SK-N-SH (cell line): Measurements from ENCODE around the gene IFNGR1. TPM values are rescaled to one million over a fixed set of nuclear protein-coding genes. Genes with fewer than 3 reads are reported as not detected.

Source experiments
- CTCF ChIA-PET: fragments of 300-600, 350-600 bp; formaldehyde crosslinking; extraction: SDS; loops from one replicate; lab custom pipeline; 2021; lab: Yijun Ruan, JAX
- POLR2A ChIA-PET: fragments of 350-600 bp; sonication (Branson Sonifier 250); formaldehyde crosslinking; extraction: SDS; loops from one replicate; lab custom pipeline; 2020; ENCODE audit warnings: antibody characterized with exemption, inconsistent platforms; lab: Yijun Ruan, JAX
- DNase-seq: peaks from one replicate; pipeline ENCODE4 v3.0.0; 2012
- H2AFZ ChIP-seq: fragments of 200-600 bp; sonication (generic); 2 replicates; pipeline ENCODE4 v1.8.1; 2016; ENCODE audit warnings: antibody characterized with exemption, mild to moderate bottlenecking, low read depth
- H3F3A ChIP-seq: fragments of 200-600 bp; sonication (generic); replicated peaks from 2 replicates; pipeline ENCODE3; 2016; ENCODE audit warnings: antibody characterized with exemption, mild to moderate bottlenecking; ENCODE audit not compliant: insufficient read depth
- H3K27ac ChIP-seq, 2 experiments: fragments of 200-500 bp in 1 of 2; fragments of 200-600 bp in 1 of 2; sonication (Bioruptor generic) in 1 of 2; sonication (generic), shearing (Covaris generic) in 1 of 2; 2 replicates each; pipeline versions ENCODE4 v1.5.1 to v1.6.1; 2014 to 2016; ENCODE audit warnings: low read depth in 2 of 2, inconsistent platforms in 1 of 2, low read length in 1 of 2, mild to moderate bottlenecking in 1 of 2, mixed read lengths in 1 of 2
- H3K27me3 ChIP-seq: fragments of 200-600 bp; sonication (generic), shearing (Covaris generic); 2 replicates; pipeline ENCODE4 v1.6.1; 2016; ENCODE audit warnings: mixed run types; ENCODE audit not compliant: insufficient read depth
- H3K36me3 ChIP-seq, 2 experiments: fragments of 200-500 bp in 1 of 2; fragments of 200-600 bp in 1 of 2; sonication (Bioruptor generic) in 1 of 2; sonication (generic) in 1 of 2; replicated peaks in 1 of 2; 2 replicates each; pipeline versions ENCODE3 to v1.5.1; 2014 to 2016; ENCODE audit warnings: low read length in 1 of 2, mild to moderate bottlenecking in 1 of 2; ENCODE audit not compliant: insufficient read depth in 2 of 2, control insufficient read depth in 1 of 2
- H3K4me1 ChIP-seq, 2 experiments: fragments of 200-500 bp in 1 of 2; fragments of 200-600 bp in 1 of 2; sonication (Bioruptor generic) in 1 of 2; sonication (generic), shearing (Covaris generic) in 1 of 2; 2 replicates each; pipeline versions ENCODE4 v1.5.1 to v1.6.1; 2014 to 2016; ENCODE audit warnings: low read depth in 1 of 2, low read length in 1 of 2, mixed run types in 1 of 2; ENCODE audit not compliant: insufficient read depth in 2 of 2, control insufficient read depth in 1 of 2
- H3K4me2 ChIP-seq: fragments of 200-600 bp; sonication (generic), shearing (Covaris generic); 2 replicates; pipeline ENCODE4 v1.6.1; 2017; ENCODE audit warnings: mixed run types
- H3K4me3 ChIP-seq, 2 experiments: fragments of 200-500 bp in 1 of 2; fragments of 200-600 bp in 1 of 2; sonication (Bioruptor generic) in 1 of 2; sonication (generic), shearing (Covaris generic) in 1 of 2; 2 replicates each; pipeline versions ENCODE4 v1.5.1 to v1.8.1; 2014 to 2016; ENCODE audit warnings: low read depth in 2 of 2, inconsistent platforms in 1 of 2, low read length in 1 of 2, mild to moderate bottlenecking in 1 of 2, mixed read lengths in 1 of 2, moderate library complexity in 1 of 2
- H3K79me2 ChIP-seq: fragments of 200-600 bp; sonication (generic); 2 replicates; pipeline ENCODE4 v1.8.1; 2017; ENCODE audit warnings: mild to moderate bottlenecking; ENCODE audit not compliant: insufficient read depth
- H3K9ac ChIP-seq: fragments of 200-600 bp; sonication (generic); 2 replicates; pipeline ENCODE4 v1.6.1; 2017; ENCODE audit warnings: mixed run types
- H3K9me2 ChIP-seq: fragments of 200-600 bp; sonication (generic); 2 replicates; pipeline ENCODE4 v1.6.1; 2017; ENCODE audit warnings: mixed run types
- H3K9me3 ChIP-seq: fragments of 200-600 bp; sonication (generic); 2 replicates; pipeline ENCODE4 v1.6.1; 2017; ENCODE audit warnings: mixed run types, mild to moderate bottlenecking, moderate library complexity
- H4K20me1 ChIP-seq: fragments of 200-600 bp; sonication (generic); 2 replicates; pipeline ENCODE4 v1.6.1; 2017; ENCODE audit warnings: mild to moderate bottlenecking, mixed run types; ENCODE audit not compliant: insufficient read depth
- EP300 ChIP-seq, 2 experiments: IDR thresholded peaks; 2 replicates each; pipeline versions ENCODE4 v1.4.0 to v1.6.1; 2012; ENCODE audit warnings: borderline replicate concordance in 1 of 2, low read depth in 1 of 2, low read length in 1 of 2
- EZH2phosphoT487 ChIP-seq: fragments of 200-600 bp; sonication (generic); IDR thresholded peaks from 2 replicates; pipeline ENCODE4 v1.6.1; 2017; ENCODE audit warnings: low read depth, mixed run types, mild to moderate bottlenecking, antibody characterized with exemption, moderate library complexity, borderline replicate concordance
- FOXJ3 ChIP-seq: sonication (generic); formaldehyde crosslinking; IDR thresholded peaks from 2 replicates; pipeline ENCODE4 v1.5.1; 2020; ENCODE audit warnings: mild to moderate bottlenecking, missing genetic modification reagents
- FOXM1 ChIP-seq: IDR thresholded peaks from 2 replicates; pipeline ENCODE4 v1.4.0; 2012; ENCODE audit warnings: low read depth, mild to moderate bottlenecking
- GABPA ChIP-seq: IDR thresholded peaks from 2 replicates; pipeline ENCODE4 v1.4.0; 2012; ENCODE audit warnings: low read depth, mild to moderate bottlenecking
- GATA2 ChIP-seq: sonication (generic); formaldehyde crosslinking; IDR thresholded peaks from 2 replicates; pipeline ENCODE4 v1.5.0; 2020; ENCODE audit warnings: mild to moderate bottlenecking, missing genetic modification reagents
- JUND ChIP-seq: IDR thresholded peaks from 2 replicates; pipeline ENCODE4 v1.4.0; 2012
- MAX ChIP-seq: IDR thresholded peaks from 2 replicates; pipeline ENCODE4 v1.4.0; 2012; ENCODE audit warnings: low read depth
- NFIC ChIP-seq: IDR thresholded peaks from 2 replicates; pipeline ENCODE4 v1.4.0; 2012; ENCODE audit warnings: borderline replicate concordance
- POLR2AphosphoS5 ChIP-seq: IDR thresholded peaks from 2 replicates; pipeline ENCODE4 v1.6.1; 2012; ENCODE audit warnings: low read depth, low read length
- RAD21 ChIP-seq: IDR thresholded peaks from 2 replicates; pipeline ENCODE4 v1.6.1; 2012; ENCODE audit warnings: mild to moderate bottlenecking, low read length
- RCOR1 ChIP-seq: fragments of 150-350 bp; IDR thresholded peaks from 2 replicates; pipeline ENCODE4 v1.6.1; 2017; ENCODE audit warnings: antibody characterized with exemption, low read length
- RFX5 ChIP-seq: IDR thresholded peaks from 2 replicates; pipeline ENCODE4 v1.6.1; 2012; ENCODE audit warnings: mild to moderate bottlenecking, improper control_type of control experiment, low read length
- SMC3 ChIP-seq: IDR thresholded peaks from 2 replicates; pipeline ENCODE4 v1.6.1; 2012; ENCODE audit warnings: low read depth, low read length, improper control_type of control experiment
- TCF12 ChIP-seq: IDR thresholded peaks from 2 replicates; pipeline ENCODE4 v1.4.0; 2012
- TEAD4 ChIP-seq: IDR thresholded peaks from 2 replicates; pipeline ENCODE4 v1.4.0; 2012; ENCODE audit warnings: mild to moderate bottlenecking, borderline replicate concordance; ENCODE audit not compliant: insufficient read depth
- USF2 ChIP-seq: fragments of 150-350 bp; IDR thresholded peaks from 2 replicates; pipeline ENCODE4 v1.6.1; 2017; ENCODE audit warnings: antibody characterized with exemption, low read length, low read depth, borderline replicate concordance
- YY1 ChIP-seq: IDR thresholded peaks from 2 replicates; pipeline ENCODE4 v1.4.0; 2012; ENCODE audit warnings: low read depth, mild to moderate bottlenecking
- ZBTB33 ChIP-seq: IDR thresholded peaks from 2 replicates; pipeline ENCODE4 v1.4.0; 2012; ENCODE audit warnings: low read depth, borderline replicate concordance
- WGBS: methylation state at CpG from one replicate; pipeline ENCODE4 v1.1.6; 2017; ENCODE audit warnings: low lambda C conversion rate; 5-methylcytosine and 5-hydroxymethylcytosine counted together
- polyA plus RNA-seq, 3 experiments: library from polyadenylated mRNA; depleted of rRNA; stranded (reverse); fragments of >200 nt; gene quantifications; 2 replicates each; pipeline ENCODE4 v1.2.3, GENCODE V29; 2012
- TF ChIP-seq, protein P1 (sequence below): fragments of 150-350 bp; IDR thresholded peaks from 2 replicates; pipeline ENCODE4 v1.6.1; 2016; ENCODE audit warnings: mild to moderate bottlenecking, low read depth, low read length

The IFNGR1 gene
- polyA plus RNA-seq, 1 of the 3 experiments (the other 2 are of a cell fraction): 11.5 TPM

DNA sequence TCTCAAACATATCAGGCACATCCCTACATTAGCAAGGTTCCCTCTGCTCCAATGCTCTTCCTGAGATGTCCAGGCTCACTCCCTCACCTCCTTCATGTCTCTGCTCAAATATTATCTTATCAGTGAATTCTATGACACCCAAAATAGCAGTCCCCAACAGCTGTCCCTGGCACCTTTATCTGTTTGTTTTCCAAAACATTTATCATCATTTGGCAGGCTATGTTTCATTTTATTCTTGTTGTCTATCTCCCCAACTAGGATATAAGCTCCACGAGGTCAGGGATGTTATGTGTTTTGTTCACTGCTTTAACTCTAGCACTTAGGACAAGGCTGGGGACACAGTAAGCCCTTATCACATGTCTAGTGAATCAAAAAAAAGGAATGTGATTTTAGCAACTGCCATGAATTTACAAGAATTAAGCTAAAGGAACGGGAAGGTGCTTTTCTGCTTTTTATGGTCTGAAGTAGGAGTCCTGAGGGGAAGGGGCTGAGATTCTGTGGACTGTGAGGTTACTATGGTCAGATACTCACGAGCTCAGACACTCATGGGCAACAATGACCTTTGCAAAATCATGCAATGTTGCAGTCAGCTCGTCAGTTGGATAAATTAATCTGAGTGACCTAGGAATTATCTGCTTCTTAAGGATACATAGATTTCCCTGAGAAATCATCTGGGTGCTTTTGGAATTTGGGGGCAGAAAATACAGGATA is 43.9 kb downstream of the IFNGR1 start:
- no peaks in the 10 kb centered on the region for H3K79me2 ChIP-seq
- ChIA-PET POLR2A (no interaction called here), CTCF (interaction anchor here (0.7 to 1.9 kb wide), 2 partner anchors 18 to 139 kb away, joined by 3 to 5 read pairs; no protein-coding TSS in a partner anchor)
- H3K9me3 ChIP-seq: no peaks in the 10 kb centered on the region
- H3K4me2 ChIP-seq: no peak overlapping the region
- no peaks in the 10 kb centered on the region; a peak in 1 of 4 replicates for H3K4me1 ChIP-seq
- no peak overlapping the region for H2AFZ ChIP-seq
- no peaks in the 10 kb centered on the region for H3F3A ChIP-seq
- no peaks in the 10 kb centered on the region for H3K27me3 ChIP-seq
- no peaks in the 10 kb centered on the region for H3K36me3 ChIP-seq
- no peak for DNase-seq
- TF ChIP-seq NFIC (no peak), RAD21 (no peak), YY1 (no peak), RFX5 (no peak), ZBTB33 (no peak), RCOR1 (no peak), JUND (no peak), FOXJ3 (CRISPR knock-in tag) (no peak), TCF12 (no peak), MAX (no peak), TEAD4 (no peak), EZH2phosphoT487 (no peak), FOXM1 (no peak), USF2 (no peak), SMC3 (no peak), GABPA (no peak), POLR2AphosphoS5 (no peak), GATA2 (CRISPR knock-in tag) (no peak), EP300 (IDR thresholded peaks at IDR 0.05; ENCODE audit: borderline replicate concordance in 1 of 2, low read depth in 1 of 2, low read length in 1 of 2) (no peak)
- TF ChIP-seq, protein P1, sequence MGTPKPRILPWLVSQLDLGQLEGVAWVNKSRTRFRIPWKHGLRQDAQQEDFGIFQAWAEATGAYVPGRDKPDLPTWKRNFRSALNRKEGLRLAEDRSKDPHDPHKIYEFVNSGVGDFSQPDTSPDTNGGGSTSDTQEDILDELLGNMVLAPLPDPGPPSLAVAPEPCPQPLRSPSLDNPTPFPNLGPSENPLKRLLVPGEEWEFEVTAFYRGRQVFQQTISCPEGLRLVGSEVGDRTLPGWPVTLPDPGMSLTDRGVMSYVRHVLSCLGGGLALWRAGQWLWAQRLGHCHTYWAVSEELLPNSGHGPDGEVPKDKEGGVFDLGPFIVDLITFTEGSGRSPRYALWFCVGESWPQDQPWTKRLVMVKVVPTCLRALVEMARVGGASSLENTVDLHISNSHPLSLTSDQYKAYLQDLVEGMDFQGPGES: no peak
- TF ChIP-seq, all 33 proteins: peak for 0
- H3K4me3 ChIP-seq: no peak overlapping the region
- WGBS: 5% methylated on average over 4 of the region's 4 CpGs
- no peaks in the 10 kb centered on the region for H3K9me2 ChIP-seq
- H3K27ac ChIP-seq: no peak overlapping the region
- H4K20me1 ChIP-seq: no peaks in the 10 kb centered on the region
- no peak overlapping the region for H3K9ac ChIP-seq
